ENCODE measurements around the gene HIVEP3.
A peak's percentile ranks its signal among the peaks of the same experiment; 100 is the strongest.

The HIVEP3 gene

GRCh38 chr1:41509270-41509671 is 409.5 kb downstream of the HIVEP3 start:
- no peak for TF ChIP-seq SIN3A (IDR thresholded peaks at IDR 0.05; ENCODE audit: borderline replicate concordance, insufficient read depth, low read length)
- no peak for TF ChIP-seq FOXP2 (optimal IDR thresholded peaks at IDR 0.05; ENCODE audit: borderline replicate concordance, extremely low read depth, extremely low read length, insufficient read depth)
- no peak for TF ChIP-seq TAF1 (IDR thresholded peaks at IDR 0.05; ENCODE audit: borderline replicate concordance, insufficient read depth, low read length)
- TF ChIP-seq REST (IDR thresholded peaks at IDR 0.05; ENCODE audit: insufficient read depth in 1 of 2, low read depth in 2 of 2, low read length in 2 of 2): no peak
- no peak for TF ChIP-seq POLR2AphosphoS5 (IDR thresholded peaks at IDR 0.05; ENCODE audit: low read depth, low read length)

GRCh38 chr1:41508290-41508689 is 410.4 kb downstream of the HIVEP3 start:
- TF ChIP-seq POLR2AphosphoS5 (IDR thresholded peaks at IDR 0.05; ENCODE audit: low read depth, low read length) (no peak), REST (IDR thresholded peaks at IDR 0.05; ENCODE audit: insufficient read depth in 1 of 2, low read depth in 2 of 2, low read length in 2 of 2) (0 out of 4 replicates have a peak, but pooled peaks of 1 of the 2 experiments have one; percentile 16)

GRCh38 chr1:41507836-41508235 is 410.9 kb downstream of the HIVEP3 start:
- TF ChIP-seq SIN3A (IDR thresholded peaks at IDR 0.05; ENCODE audit: borderline replicate concordance, insufficient read depth, low read length) (no peak), FOXP2 (optimal IDR thresholded peaks at IDR 0.05; ENCODE audit: borderline replicate concordance, extremely low read depth, extremely low read length, insufficient read depth) (no peak), REST (IDR thresholded peaks at IDR 0.05; ENCODE audit: insufficient read depth in 1 of 2, low read depth in 2 of 2, low read length in 2 of 2) (no peak), POLR2AphosphoS5 (IDR thresholded peaks at IDR 0.05; ENCODE audit: low read depth, low read length) (no peak; the same call in 1 of the 2 replicates), TAF1 (IDR thresholded peaks at IDR 0.05; ENCODE audit: borderline replicate concordance, insufficient read depth, low read length) (no peak)

GRCh38 chr1:41507110-41507720 is 411.5 kb downstream of the HIVEP3 start:
- TF ChIP-seq SIN3A (IDR thresholded peaks at IDR 0.05; ENCODE audit: borderline replicate concordance, insufficient read depth, low read length) (no peak), TAF1 (IDR thresholded peaks at IDR 0.05; ENCODE audit: borderline replicate concordance, insufficient read depth, low read length) (no peak), POLR2AphosphoS5 (IDR thresholded peaks at IDR 0.05; ENCODE audit: low read depth, low read length) (no peak), FOXP2 (optimal IDR thresholded peaks at IDR 0.05; ENCODE audit: borderline replicate concordance, extremely low read depth, extremely low read length, insufficient read depth) (no peak), REST (IDR thresholded peaks at IDR 0.05; ENCODE audit: insufficient read depth in 1 of 2, low read depth in 2 of 2, low read length in 2 of 2) (no peak)
